Measurements from ENCODE around the gene ANK2. TPM values are rescaled to one million over a fixed set of nuclear protein-coding genes. Genes with fewer than 3 reads are reported as not detected.

Gene ANK2
- total RNA-seq, 4 donors from 2014 or later: 27.4 to 142 (median 47.2) TPM

DNA sequence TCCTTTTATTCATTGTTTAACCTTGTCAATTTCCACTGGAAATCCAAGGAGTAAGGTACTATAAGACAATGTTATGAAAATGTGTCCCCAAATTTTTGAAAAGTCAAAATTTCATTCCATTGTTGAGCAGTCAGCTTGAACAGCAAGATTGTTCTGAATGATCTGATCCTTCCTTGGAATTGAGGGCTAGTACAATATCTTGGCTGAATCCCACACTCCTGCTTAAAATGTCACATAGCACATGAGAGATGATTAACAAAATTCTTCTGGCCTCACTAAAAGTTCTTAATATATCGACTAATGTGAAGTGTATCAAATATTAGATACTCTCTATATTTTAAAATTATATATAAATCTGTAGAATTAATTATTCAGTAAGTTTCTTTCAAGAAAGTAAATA, 104.8 kb downstream of the ANK2 start:
- intact Hi-C loops (cut with DNase I; ENCODE audit: low total_unique reads): no loop called here
- Histone ChIP-seq H3K4me1 (no peaks in the 10 kb centered on the region), H3K27ac (no peak overlapping the region), H3K9me3 (no peaks in the 10 kb centered on the region), H3K4me3 (no peak overlapping the region), H3K36me3 (no peaks in the 10 kb centered on the region), H3K27me3 (no peaks in the 10 kb centered on the region)
- TF ChIP-seq, protein P1, sequence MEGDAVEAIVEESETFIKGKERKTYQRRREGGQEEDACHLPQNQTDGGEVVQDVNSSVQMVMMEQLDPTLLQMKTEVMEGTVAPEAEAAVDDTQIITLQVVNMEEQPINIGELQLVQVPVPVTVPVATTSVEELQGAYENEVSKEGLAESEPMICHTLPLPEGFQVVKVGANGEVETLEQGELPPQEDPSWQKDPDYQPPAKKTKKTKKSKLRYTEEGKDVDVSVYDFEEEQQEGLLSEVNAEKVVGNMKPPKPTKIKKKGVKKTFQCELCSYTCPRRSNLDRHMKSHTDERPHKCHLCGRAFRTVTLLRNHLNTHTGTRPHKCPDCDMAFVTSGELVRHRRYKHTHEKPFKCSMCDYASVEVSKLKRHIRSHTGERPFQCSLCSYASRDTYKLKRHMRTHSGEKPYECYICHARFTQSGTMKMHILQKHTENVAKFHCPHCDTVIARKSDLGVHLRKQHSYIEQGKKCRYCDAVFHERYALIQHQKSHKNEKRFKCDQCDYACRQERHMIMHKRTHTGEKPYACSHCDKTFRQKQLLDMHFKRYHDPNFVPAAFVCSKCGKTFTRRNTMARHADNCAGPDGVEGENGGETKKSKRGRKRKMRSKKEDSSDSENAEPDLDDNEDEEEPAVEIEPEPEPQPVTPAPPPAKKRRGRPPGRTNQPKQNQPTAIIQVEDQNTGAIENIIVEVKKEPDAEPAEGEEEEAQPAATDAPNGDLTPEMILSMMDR (IDR thresholded peaks at IDR 0.05): no peak
- no peak for TF ChIP-seq POLR2A (IDR thresholded peaks at IDR 0.05)
- DNase-seq: no peak

DNA sequence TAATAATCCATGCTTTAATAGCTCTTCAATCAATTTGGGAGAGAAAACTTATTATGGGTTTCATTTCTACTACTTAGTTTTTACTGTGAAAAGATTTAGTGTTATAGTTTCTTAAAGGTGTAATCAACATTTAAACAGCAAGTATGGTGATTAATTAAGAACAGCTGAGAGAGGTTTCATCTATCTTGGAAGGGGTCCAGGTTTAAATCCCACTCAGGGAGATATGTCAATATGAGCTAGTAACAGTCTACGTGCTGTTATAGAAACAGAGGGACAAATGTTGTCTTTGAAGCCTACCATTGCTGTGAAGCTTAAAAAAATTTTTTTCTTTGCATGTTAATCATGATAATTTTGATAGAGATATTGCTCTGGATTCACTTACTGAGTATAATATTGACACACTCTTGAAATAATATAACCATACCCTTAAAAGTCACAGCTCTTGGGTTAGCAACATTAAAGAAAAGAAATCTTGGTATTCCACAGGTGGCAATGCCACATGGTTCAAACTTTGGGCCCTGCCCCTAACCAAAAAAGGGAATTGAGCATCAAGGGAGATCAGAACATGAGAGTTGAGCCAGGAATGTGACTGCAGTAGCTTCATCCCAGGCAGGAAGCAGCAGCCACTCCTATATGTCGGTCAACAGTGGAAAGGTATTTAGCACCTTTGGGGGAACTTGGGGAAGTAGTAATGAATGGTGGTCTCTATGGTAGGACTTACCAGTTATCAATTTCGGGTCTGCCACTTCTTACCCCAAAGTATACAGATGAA, 107.8 kb downstream of the ANK2 start:
- H3K4me3 ChIP-seq: no peak overlapping the region
- intact Hi-C loops (cut with DNase I; ENCODE audit: low total_unique reads): no loop called here
- no peak overlapping the region for H3K27ac ChIP-seq
- no peak for DNase-seq
- H3K4me1 ChIP-seq: no peaks in the 10 kb centered on the region
- H3K27me3 ChIP-seq: no peaks in the 10 kb centered on the region
- H3K9me3 ChIP-seq: no peaks in the 10 kb centered on the region
- H3K36me3 ChIP-seq: no peaks in the 10 kb centered on the region
- TF ChIP-seq POLR2A (IDR thresholded peaks at IDR 0.05): no peak
- TF ChIP-seq, protein P1 (IDR thresholded peaks at IDR 0.05): no peak

DNA sequence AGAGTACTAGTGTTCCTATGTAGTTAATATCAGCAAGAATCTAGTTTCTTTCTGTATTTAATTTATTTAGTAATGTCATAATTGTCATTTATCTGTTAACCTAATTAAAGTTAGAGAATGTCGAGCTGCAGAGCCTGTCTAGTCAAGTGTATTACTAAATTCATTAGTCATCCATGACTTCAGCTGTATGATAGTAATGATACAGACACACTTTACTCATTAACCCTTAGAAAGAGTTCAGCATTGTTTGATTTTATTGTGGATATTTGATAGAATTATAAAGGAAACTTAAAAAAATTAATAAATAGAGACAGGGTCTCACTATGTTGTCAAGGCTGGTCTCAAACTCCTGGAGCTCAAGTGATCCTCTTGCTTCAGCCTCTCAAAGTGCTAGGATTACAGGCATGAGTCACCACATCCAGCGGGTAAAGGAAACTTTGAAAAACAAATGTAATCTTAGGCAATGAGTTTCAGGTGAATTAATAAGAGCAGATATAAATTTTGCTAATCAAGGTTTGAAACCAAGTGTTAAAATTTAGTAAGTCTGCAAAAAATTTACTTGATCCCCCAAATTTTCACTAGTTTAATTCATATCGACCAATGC, 110.6 kb downstream of the ANK2 start:
- H3K27ac ChIP-seq: no peak overlapping the region
- no peaks in the 10 kb centered on the region for H3K36me3 ChIP-seq
- H3K9me3 ChIP-seq: no peaks in the 10 kb centered on the region
- H3K4me3 ChIP-seq: no peak overlapping the region
- no peak for TF ChIP-seq POLR2A (IDR thresholded peaks at IDR 0.05)
- TF ChIP-seq, protein P1 (IDR thresholded peaks at IDR 0.05): no peak
- DNase-seq: no peak
- H3K4me1 ChIP-seq: no peaks in the 10 kb centered on the region
- H3K27me3 ChIP-seq: no peaks in the 10 kb centered on the region
- intact Hi-C loops (cut with DNase I; ENCODE audit: low total_unique reads): no loop called here

DNA sequence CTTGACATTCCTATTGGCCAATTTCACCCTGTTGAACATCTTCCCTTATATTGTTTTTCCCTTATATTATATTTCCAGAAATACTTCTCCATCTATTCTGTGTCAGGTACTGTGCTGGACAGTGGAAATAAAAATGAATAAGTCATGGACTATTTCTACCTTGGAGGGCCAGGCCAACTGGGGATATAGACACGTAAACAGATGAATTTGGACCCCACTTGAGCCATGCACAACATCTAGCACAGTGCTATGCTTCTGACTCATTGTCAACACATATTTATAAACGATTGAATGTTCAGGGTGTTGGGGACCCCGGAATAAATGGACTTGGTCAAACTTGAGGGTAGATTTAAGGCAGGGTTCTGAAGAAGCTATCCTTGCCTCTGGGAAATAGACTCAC, 111.1 kb downstream of the ANK2 start:
- Histone ChIP-seq H3K27me3 (no peaks in the 10 kb centered on the region), H3K27ac (no peak overlapping the region), H3K4me3 (no peak overlapping the region), H3K9me3 (no peaks in the 10 kb centered on the region), H3K4me1 (no peaks in the 10 kb centered on the region), H3K36me3 (no peaks in the 10 kb centered on the region)
- intact Hi-C loops (cut with DNase I; ENCODE audit: low total_unique reads): no loop called here
- no peak for DNase-seq
- no peak for TF ChIP-seq POLR2A (IDR thresholded peaks at IDR 0.05)
- TF ChIP-seq, protein P1 (IDR thresholded peaks at IDR 0.05): no peak

DNA sequence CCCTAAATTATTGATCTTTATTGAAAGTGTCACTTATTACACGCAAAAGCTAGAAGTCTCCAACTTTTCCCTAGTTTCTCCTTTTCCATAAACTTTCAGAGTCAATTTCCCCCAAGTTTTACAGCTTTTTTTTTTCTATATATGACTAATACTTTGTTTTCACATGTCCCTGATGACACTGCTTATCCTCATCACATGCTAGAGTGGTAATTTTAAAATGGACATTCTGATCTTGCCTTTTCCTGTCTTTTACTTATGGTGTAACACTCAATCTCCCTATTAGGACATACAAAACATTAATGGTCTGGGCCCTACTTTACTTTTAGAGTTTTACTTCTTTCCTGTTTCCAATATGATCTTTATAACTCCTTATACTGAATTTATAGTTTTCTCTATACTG, 112.6 kb downstream of the ANK2 start:
- TF ChIP-seq, protein P1 (IDR thresholded peaks at IDR 0.05): no peak
- TF ChIP-seq POLR2A (IDR thresholded peaks at IDR 0.05): no peak
- no peak overlapping the region for H3K4me3 ChIP-seq
- H3K27ac ChIP-seq: no peak overlapping the region
- intact Hi-C loops (cut with DNase I; ENCODE audit: low total_unique reads): no loop called here
- H3K4me1 ChIP-seq: no peaks in the 10 kb centered on the region
- H3K27me3 ChIP-seq: no peaks in the 10 kb centered on the region
- no peak for DNase-seq
- no peaks in the 10 kb centered on the region for H3K36me3 ChIP-seq
- no peaks in the 10 kb centered on the region for H3K9me3 ChIP-seq

Measured in uterus (tissue), 4 donors.